ENCODE measurements around the gene HSPA14. TPM values are rescaled to one million over a fixed set of nuclear protein-coding genes. Genes with fewer than 3 reads are reported as not detected.
A peak's percentile ranks its signal among the peaks of the same experiment; 100 is the strongest.

Gene HSPA14
- total RNA-seq, 1 donor from 2014 or later: 10.1 TPM

- Mint-ChIP-seq H3K27me3 (ENCODE audit: unreplicated experiment) (peaks cover 2% of the 10 kb centered on the region), H3K9me3 (ENCODE audit: unreplicated experiment) (no peaks in the 10 kb centered on the region), H3K36me3 (ENCODE audit: unreplicated experiment) (no peaks in the 10 kb centered on the region), H3K4me1 (ENCODE audit: low read depth, unreplicated experiment) (peaks cover 1% of the 10 kb centered on the region), H3K4me3 (ENCODE audit: unreplicated experiment) (no peak overlapping the region), H3K27ac (ENCODE audit: unreplicated experiment) (no peak overlapping the region)
- TF ChIP-seq CTCF (IDR thresholded peaks at IDR 0.05; ENCODE audit: partially characterized antibody, unreplicated experiment): no peak
- DNase-seq: no peak
Measured at GRCh38 chr10:14820010-14820774, 17.9 kb upstream of the HSPA14 start.

DNA sequence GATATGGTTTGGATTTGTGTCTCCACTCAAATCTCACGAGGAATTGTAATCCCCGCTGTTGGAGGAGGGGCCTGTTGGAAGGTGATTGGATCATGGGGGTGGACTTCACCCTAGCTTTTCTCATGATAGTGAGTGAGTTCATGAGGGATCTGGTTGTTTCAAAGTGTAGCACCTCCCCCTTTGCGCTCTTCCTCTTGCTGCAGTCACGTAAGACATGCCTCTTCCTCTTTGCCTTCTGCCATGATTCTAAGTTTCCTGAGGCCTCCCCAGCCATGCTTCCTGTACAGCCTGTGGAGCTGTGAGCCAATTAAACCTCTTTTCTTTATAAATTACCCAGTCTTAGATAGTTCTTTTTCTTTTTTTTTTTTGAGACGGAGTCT lies 17.3 kb upstream of the HSPA14 start:
- no peak for DNase-seq
- Mint-ChIP-seq H3K27ac (ENCODE audit: unreplicated experiment) (no peak overlapping the region), H3K9me3 (ENCODE audit: unreplicated experiment) (no peaks in the 10 kb centered on the region), H3K4me3 (ENCODE audit: unreplicated experiment) (no peak overlapping the region), H3K4me1 (ENCODE audit: low read depth, unreplicated experiment) (peaks cover 1% of the 10 kb centered on the region), H3K36me3 (ENCODE audit: unreplicated experiment) (no peaks in the 10 kb centered on the region), H3K27me3 (ENCODE audit: unreplicated experiment) (peaks cover 2% of the 10 kb centered on the region)
- TF ChIP-seq CTCF (IDR thresholded peaks at IDR 0.05; ENCODE audit: partially characterized antibody, unreplicated experiment): no peak

DNA sequence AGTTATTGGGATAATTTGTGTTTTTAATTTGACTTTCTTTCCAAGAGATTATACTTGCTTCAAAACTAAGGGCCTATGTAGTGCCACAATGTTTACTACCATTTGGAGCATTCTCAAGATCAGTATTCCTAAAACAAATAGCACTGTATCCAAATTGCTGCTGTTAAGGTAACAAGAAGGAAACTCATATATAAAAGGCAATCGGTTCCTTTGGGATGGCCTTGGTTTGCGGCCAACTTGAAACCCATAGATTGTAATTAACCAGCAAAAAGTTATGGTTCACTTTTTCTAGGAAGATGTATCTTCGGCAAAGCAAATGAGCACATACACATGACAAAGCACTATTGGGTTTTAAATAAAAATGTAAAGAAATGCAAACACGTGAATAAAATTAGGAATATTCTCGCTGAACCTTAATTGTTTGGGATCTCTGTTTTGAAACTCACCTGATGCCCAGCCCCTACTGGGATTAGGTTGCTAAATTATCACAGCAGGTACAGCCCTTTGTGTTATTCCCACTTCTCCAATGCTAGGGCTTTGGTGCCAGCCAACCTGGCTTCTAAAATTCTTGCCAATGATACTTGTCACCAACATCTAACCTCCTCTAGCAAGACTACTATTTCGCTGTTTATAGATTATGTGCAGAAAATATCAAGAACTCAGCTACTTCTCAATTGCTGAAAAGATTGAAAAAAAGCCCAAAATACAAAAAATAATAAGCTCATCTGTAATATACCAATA lies 16.3 kb upstream of the HSPA14 start:
- no peak for DNase-seq
- Mint-ChIP-seq H3K27me3 (ENCODE audit: unreplicated experiment) (peaks cover 2% of the 10 kb centered on the region), H3K9me3 (ENCODE audit: unreplicated experiment) (peaks cover 1% of the 10 kb centered on the region), H3K4me1 (ENCODE audit: low read depth, unreplicated experiment) (peaks cover 1% of the 10 kb centered on the region), H3K27ac (ENCODE audit: unreplicated experiment) (no peak overlapping the region), H3K4me3 (ENCODE audit: unreplicated experiment) (no peak overlapping the region), H3K36me3 (ENCODE audit: unreplicated experiment) (no peaks in the 10 kb centered on the region)
- no peak for TF ChIP-seq CTCF (IDR thresholded peaks at IDR 0.05; ENCODE audit: partially characterized antibody, unreplicated experiment)

DNA sequence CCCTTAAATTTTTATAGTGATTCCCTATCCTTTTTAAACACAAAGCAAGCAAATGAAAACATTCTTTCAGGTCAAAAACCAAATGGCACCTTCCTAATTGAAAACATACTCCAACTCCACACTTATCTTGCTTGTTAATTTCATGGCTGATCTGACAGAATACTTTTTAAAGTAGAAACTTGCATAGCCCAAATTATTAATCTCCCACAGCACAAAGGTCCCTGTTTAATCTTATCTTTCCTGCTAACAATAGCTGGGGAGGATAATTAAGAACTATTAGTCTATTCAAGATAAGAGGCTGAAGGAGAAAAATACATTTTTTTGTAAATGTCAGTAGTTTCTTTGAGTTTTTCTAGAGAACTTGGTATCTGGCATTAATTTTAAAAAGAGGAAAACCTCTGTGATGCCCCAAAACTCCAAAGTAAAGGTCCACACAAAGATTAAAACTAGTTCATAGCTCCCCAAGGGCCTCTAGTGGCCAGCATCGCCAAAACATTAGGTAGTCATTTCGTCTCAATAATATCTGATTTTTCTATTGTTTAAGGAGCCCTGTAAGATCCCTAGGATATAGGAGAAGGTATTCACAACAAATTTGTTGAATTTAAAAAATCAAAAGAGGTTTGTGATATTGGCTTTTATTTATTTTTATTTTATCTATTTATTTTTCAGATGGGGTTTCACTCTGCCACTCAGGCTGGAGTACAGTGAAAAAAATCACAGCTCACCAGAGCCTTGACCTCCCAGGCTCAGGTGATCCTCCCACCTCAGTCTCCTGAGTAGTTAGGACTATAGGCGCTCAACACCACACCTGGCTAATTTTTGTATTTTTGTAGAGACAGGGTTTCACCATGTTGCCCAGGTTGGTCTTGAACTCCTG lies 15.0 kb upstream of the HSPA14 start:
- peak; percentile 23 for DNase-seq
- H3K27ac Mint-ChIP-seq (ENCODE audit: unreplicated experiment): no peak overlapping the region
- H3K36me3 Mint-ChIP-seq (ENCODE audit: unreplicated experiment): no peaks in the 10 kb centered on the region
- H3K9me3 Mint-ChIP-seq (ENCODE audit: unreplicated experiment): peaks cover 1% of the 10 kb centered on the region
- H3K4me1 Mint-ChIP-seq (ENCODE audit: low read depth, unreplicated experiment): peaks cover 1% of the 10 kb centered on the region
- H3K4me3 Mint-ChIP-seq (ENCODE audit: unreplicated experiment): no peak overlapping the region
- H3K27me3 Mint-ChIP-seq (ENCODE audit: unreplicated experiment): no peaks in the 10 kb centered on the region
- peak; percentile 36 for TF ChIP-seq CTCF (IDR thresholded peaks at IDR 0.05; ENCODE audit: partially characterized antibody, unreplicated experiment)

All from glutamatergic neuron (in vitro differentiated cells).